Left lung (tissue), 10 donors: ENCODE results near the gene ACTR3. TPM values are rescaled to one million over a fixed set of nuclear protein-coding genes. Genes with fewer than 3 reads are reported as not detected.
A peak's percentile ranks its signal among the peaks of the same experiment; 100 is the strongest.
"Not testable (repeated sequence)": the region's sequence is repeated elsewhere in the genome, so short reads cannot be mapped to it uniquely, and the experiment has no call there.

Source experiments
- ATAC-seq: fragments of 200-7000 bp; cut with Tn5 transposase; one replicate; pipeline ENCODE4 v1.9.1; 2020; ENCODE audit warnings: moderate library complexity
- DNase-seq, 4 donors: peaks; one replicate each; pipeline ENCODE4 v3.0.0-alpha.2; 2013 to 2020
- H3K27ac ChIP-seq, 2 donors: fragments of 200-600 bp; sonication (generic) in 1 of 2; one replicate each; pipeline versions ENCODE4 v1.5.0 to v1.8.0; 2020 to 2021
- H3K27me3 ChIP-seq, 2 donors: fragments of 200-600 bp; sonication (generic) in 1 of 2; one replicate each; pipeline versions ENCODE4 v1.5.0 to v1.8.0; 2020 to 2021
- H3K36me3 ChIP-seq, 2 donors: fragments of 200-600 bp; sonication (generic) in 1 of 2; one replicate each; pipeline versions ENCODE4 v1.5.0 to v1.8.0; 2020 to 2021
- H3K4me1 ChIP-seq, 2 donors: fragments of 200-600 bp; one replicate each; pipeline ENCODE4 v1.8.0; 2021
- H3K4me3 ChIP-seq, 2 donors: fragments of 200-600 bp; sonication (generic) in 1 of 2; one replicate each; pipeline versions ENCODE4 v1.5.0 to v1.8.0; 2020 to 2021; ENCODE audit warnings: mild to moderate bottlenecking in 1 of 2
- H3K9me3 ChIP-seq, 2 donors: fragments of 200-600 bp; sonication (generic) in 1 of 2; one replicate each; pipeline versions ENCODE4 v1.5.0 to v1.8.0; 2020 to 2021
- CTCF ChIP-seq, 2 donors: fragments of 200-600 bp; sonication (generic) in 1 of 2; IDR thresholded peaks; one replicate each; pipeline versions ENCODE4 v1.5.0 to v1.8.0; 2021; ENCODE audit warnings: antibody characterized with exemption in 2 of 2
- intact Hi-C, 2 donors: fragments of 100-400 bp; cut with DNase I; formaldehyde crosslinking; loops; one replicate each; pipeline versions ENCODE4 v1.11.2 to v1.14.2; 2022
- polyA plus RNA-seq, 6 donors: library from polyadenylated mRNA; unstranded; fragments of 120-200 nt; gene quantifications; one replicate each; pipeline ENCODE4 v1.2.1, GENCODE V29; 2013; ENCODE audit not compliant: insufficient read length in 6 of 6
- total RNA-seq, 2 donors: library from RNA; stranded (reverse); fragmentation: NEBNext Ultra II Directional; extraction: Animal tissue kit (Norgen Biotek cat#: 25700); gene quantifications; one replicate each; pipeline ENCODE4 v1.2.1, GENCODE V29; 2021
- donor health status: DM: no; HTN: yes; CAD: no.
- donor health status: DM: no; HTN: no; CAD: no.

Gene ACTR3
- total and polyA plus RNA-seq, 8 donors, result 151 to 324 (median 161) TPM

DNA sequence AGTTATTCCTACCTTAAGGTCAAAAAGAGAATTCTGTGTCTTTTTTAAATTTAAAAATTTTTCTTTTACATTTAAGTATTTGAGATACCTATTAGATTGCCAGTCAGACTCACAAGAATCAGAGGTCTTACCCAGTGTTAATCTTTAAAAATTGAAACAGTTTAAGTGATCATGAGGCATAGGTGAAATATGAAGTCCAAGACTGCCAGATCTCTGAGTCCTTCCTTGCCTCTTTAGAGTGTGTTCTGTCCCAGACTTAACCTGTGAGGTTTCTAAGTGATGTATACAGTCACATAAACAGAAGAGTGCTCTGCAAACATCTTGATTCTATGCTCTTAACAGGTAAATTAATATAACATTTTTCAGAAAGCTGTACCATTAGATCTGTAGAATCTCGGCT, 40.6 kb downstream of the ACTR3 start:
- Histone ChIP-seq H3K4me1 (no peaks in the 10 kb centered on the region), H3K27me3 (no peaks in the 10 kb centered on the region), H3K36me3 (peaks cover 0 to 84% of the 10 kb centered on the region in 2 donors), H3K4me3 (no peak overlapping the region), H3K9me3 (no peaks in the 10 kb centered on the region), H3K27ac (no peak overlapping the region)
- TF ChIP-seq CTCF (IDR thresholded peaks at IDR 0.05), result no peak
- intact Hi-C loops, result no loop called here
- ATAC-seq (peak; percentile 22), DNase-seq (no peak)

- DNase-seq (no peak), ATAC-seq (no peak)
- no peaks in the 10 kb centered on the region for H3K27me3 ChIP-seq
- H3K9me3 ChIP-seq, result peaks cover 0 to 1% of the 10 kb centered on the region in 2 donors
- H3K4me1 ChIP-seq, result no peaks in the 10 kb centered on the region
- peaks cover 5 to 93% of the 10 kb centered on the region in 2 donors for H3K36me3 ChIP-seq
- intact Hi-C loops, result no loop called here
- no peak overlapping the region for H3K27ac ChIP-seq
- H3K4me3 ChIP-seq, result no peak overlapping the region
- no peak for TF ChIP-seq CTCF (IDR thresholded peaks at IDR 0.05)
Observed at GRCh38 chr2:113937501-113937900, 47.6 kb downstream of the ACTR3 start.

DNA sequence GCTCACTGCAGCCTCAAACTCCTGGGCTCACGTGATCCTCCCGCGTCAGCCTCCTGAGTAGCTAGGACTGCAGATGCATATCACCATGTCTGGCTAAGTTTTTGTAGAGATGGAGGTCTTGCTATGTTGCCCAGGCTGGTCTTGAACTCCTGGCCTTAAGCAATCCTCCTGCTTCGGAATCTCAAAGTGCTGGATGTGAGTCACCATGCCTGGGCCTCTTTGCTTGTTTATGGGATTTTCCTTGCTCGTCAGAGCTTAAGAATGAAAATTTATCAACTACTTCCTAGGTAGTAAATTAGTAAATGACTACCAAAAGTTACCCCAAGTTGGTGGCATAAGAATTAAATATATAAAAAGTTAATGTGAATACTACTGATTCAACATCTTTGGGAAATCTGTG, 51.0 kb downstream of the ACTR3 start:
- ATAC-seq, result no peak
- H3K36me3 ChIP-seq, result peaks cover 5 to 96% of the 10 kb centered on the region in 2 donors
- intact Hi-C loops, result no loop called here

DNA sequence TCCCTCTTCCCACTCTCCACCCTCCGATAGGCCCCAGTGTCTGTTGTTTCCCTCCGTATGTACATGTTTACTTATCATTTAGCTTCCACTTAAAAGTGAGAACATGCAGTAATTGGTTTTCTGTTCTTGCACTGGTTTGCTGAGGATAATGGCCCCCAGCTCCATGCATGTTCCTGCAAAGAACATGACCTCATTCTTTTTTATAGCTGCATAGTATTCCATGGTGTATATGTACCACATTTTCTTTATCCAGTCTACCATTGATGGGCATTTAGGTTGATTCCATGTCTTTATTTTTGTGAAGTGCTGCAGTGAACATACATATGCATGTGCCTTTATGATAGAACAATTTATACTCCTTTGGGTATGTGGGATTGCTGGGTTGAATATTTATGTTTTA, 55.9 kb downstream of the ACTR3 start:
- H3K9me3 ChIP-seq, DNase-seq, ATAC-seq, H3K27ac ChIP-seq, H3K4me1 ChIP-seq, intact Hi-C loops, H3K4me3 ChIP-seq, H3K27me3 ChIP-seq: not testable (repeated sequence)
- H3K36me3 ChIP-seq, result peaks cover 2 to 100% of the 10 kb centered on the region in 2 donors

More for the DNA sequence above, 51.0 kb downstream of the ACTR3 start:
- DNase-seq, result no peak
- no peaks in the 10 kb centered on the region for H3K27me3 ChIP-seq
- no peak overlapping the region for H3K4me3 ChIP-seq
- H3K9me3 ChIP-seq, result peaks cover 0 to 1% of the 10 kb centered on the region in 2 donors
- no peak overlapping the region for H3K27ac ChIP-seq
- no peaks in the 10 kb centered on the region for H3K4me1 ChIP-seq
- TF ChIP-seq CTCF (IDR thresholded peaks at IDR 0.05), result no peak

GRCh38 chr2:113950906-113951305, 61.0 kb downstream of the ACTR3 start:
- intact Hi-C loops, result not testable (repeated sequence)

GRCh38 chr2:113961000-113961399, 71.1 kb downstream of the ACTR3 start:
- Histone ChIP-seq H3K27me3 (no peaks in the 10 kb centered on the region), H3K4me1 (peaks cover 1 to 21% of the 10 kb centered on the region in 2 donors), H3K4me3 (no peak overlapping the region), H3K27ac (no peak overlapping the region), H3K36me3 (peaks cover 0 to 57% of the 10 kb centered on the region in 2 donors), H3K9me3 (no peaks in the 10 kb centered on the region)
- intact Hi-C loops, result loop anchor here in 1 of 2 donors (10.0 kb wide), 1 partner anchor 594 kb away; no protein-coding TSS in a partner anchor
- no peak for DNase-seq
- ATAC-seq, result no peak
- TF ChIP-seq CTCF (IDR thresholded peaks at IDR 0.05), result no peak

More at GRCh38 chr2:113950906-113951305, 61.0 kb downstream of the ACTR3 start:
- H3K27me3 ChIP-seq, H3K4me3 ChIP-seq, H3K4me1 ChIP-seq, H3K9me3 ChIP-seq, ATAC-seq, H3K27ac ChIP-seq, DNase-seq: not testable (repeated sequence)
- H3K36me3 ChIP-seq, result peaks cover 0 to 99% of the 10 kb centered on the region in 2 donors
